ENCODE results near the gene JCAD.

Gene JCAD

DNA sequence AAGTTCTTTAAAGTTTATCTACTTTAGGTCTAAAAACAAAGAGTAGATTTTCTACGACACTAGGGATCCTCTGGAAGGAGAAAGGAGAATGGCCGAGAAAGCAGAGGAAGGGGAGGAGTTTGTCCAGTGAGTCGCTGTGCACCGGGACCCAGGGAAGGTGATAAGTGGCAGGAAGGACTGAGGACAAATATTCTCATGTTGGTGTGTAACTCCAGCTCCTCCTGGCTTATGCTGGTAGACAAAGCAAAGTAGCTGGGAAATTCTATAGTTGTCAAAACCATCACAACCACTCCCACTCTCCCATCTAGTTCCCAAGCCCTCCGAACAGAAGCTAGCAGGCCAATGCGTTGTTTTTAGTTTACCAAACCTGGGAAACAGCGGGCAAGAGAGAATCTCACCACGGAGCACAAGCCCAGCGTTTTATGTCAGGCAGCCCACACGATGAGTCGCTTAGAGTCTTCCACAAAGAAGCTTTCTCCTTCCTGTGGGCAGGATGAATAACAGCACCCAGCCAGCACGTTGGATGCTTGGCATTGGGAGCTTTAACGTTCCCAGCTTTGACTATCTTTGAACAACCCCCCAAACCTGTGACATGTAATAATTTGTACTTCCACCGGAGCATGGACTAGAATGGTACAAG, 32.9 kb upstream of the JCAD start:
- no peak for DNase-seq (ENCODE audit: extremely low read depth, insufficient read length)
- H3K36me3 ChIP-seq (ENCODE audit: control insufficient read depth, insufficient read depth, low read length), result no peaks in the 10 kb centered on the region
- H3K27me3 ChIP-seq (replicated peaks; ENCODE audit: control insufficient read depth, insufficient read depth, low read length), result no peaks in the 10 kb centered on the region; the same call in 1 of the 2 replicates
- no peak overlapping the region for H3K4me3 ChIP-seq (replicated peaks; ENCODE audit: low read depth, low read length)
- TF ChIP-seq, protein P1, sequence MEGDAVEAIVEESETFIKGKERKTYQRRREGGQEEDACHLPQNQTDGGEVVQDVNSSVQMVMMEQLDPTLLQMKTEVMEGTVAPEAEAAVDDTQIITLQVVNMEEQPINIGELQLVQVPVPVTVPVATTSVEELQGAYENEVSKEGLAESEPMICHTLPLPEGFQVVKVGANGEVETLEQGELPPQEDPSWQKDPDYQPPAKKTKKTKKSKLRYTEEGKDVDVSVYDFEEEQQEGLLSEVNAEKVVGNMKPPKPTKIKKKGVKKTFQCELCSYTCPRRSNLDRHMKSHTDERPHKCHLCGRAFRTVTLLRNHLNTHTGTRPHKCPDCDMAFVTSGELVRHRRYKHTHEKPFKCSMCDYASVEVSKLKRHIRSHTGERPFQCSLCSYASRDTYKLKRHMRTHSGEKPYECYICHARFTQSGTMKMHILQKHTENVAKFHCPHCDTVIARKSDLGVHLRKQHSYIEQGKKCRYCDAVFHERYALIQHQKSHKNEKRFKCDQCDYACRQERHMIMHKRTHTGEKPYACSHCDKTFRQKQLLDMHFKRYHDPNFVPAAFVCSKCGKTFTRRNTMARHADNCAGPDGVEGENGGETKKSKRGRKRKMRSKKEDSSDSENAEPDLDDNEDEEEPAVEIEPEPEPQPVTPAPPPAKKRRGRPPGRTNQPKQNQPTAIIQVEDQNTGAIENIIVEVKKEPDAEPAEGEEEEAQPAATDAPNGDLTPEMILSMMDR (IDR thresholded peaks at IDR 0.05; ENCODE audit: insufficient read depth, low read length, poor library complexity, severe bottlenecking), result no peak

DNA sequence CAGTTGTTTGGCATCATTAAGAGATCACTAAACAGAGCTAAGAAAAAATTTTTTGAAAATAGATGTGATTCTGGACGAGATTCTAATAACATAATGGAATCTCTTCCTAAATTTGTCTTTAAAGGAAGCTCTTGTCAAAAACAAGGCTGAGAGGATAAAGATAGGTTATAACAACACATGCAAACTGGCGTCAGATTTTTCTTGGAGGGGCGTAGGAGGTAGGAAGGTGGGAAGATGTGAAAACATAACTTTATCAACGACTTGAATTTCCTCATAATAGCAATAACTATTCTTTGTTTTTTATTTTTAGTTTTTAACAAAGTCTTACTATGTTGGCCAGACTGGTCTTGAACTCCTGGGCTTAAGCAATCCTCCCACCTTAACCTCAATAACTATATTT, 31.8 kb upstream of the JCAD start:
- Histone ChIP-seq H3K4me3 (replicated peaks; ENCODE audit: low read depth, low read length) (no peak overlapping the region), H3K36me3 (ENCODE audit: control insufficient read depth, insufficient read depth, low read length) (no peaks in the 10 kb centered on the region), H3K27me3 (replicated peaks; ENCODE audit: control insufficient read depth, insufficient read depth, low read length) (no peaks in the 10 kb centered on the region; the same call in 1 of the 2 replicates)
- no peak for DNase-seq (ENCODE audit: extremely low read depth, insufficient read length)
- TF ChIP-seq, protein P1 (IDR thresholded peaks at IDR 0.05; ENCODE audit: insufficient read depth, low read length, poor library complexity, severe bottlenecking), result no peak

DNA sequence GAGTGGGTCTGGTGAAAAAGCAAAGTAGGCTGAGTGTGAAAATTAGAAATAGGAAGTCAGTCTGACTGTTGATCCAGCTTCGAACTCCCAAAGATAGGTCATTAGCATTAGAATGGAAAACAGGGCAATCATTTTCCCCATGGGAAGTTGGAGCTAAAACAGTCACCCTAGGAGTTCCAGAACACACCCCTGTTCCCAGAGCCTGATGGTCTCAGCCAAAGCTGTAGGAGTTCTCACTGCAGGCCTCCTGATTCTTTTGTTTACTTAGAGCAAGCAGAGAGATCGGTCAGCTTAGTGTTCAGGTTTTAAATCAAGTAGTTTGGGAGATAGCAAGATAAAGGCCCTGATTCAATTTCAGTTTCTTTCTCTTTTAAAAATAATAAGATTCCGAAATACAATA, 28.8 kb upstream of the JCAD start:
- Histone ChIP-seq H3K36me3 (ENCODE audit: control insufficient read depth, insufficient read depth, low read length) (no peaks in the 10 kb centered on the region), H3K4me3 (replicated peaks; ENCODE audit: low read depth, low read length) (no peak overlapping the region), H3K27me3 (replicated peaks; ENCODE audit: control insufficient read depth, insufficient read depth, low read length) (no peaks in the 10 kb centered on the region)
- TF ChIP-seq, protein P1 (IDR thresholded peaks at IDR 0.05; ENCODE audit: insufficient read depth, low read length, poor library complexity, severe bottlenecking), result no peak
- no peak for DNase-seq (ENCODE audit: extremely low read depth, insufficient read length)

DNA sequence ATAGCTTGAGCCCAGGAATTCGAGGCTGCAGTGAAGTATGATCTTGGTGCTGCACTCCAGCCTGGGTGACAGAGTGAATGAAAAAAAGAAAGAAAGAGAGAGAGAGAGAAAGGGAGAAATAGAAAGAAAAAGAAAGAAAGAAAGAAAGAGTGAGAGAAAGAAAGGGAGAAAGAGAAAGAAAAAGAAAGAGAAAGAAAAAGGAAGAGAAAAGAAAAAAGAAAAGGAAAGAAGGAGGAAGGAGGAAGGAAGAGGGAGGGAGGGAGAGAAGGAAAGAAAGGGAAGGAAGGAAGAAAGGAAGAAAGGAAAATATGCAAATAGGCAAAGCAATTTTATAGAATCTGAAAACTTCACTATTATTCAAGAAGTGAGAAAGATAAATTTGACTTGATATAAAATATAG, 24.5 kb upstream of the JCAD start:
- no peak overlapping the region for H3K4me3 ChIP-seq (replicated peaks; ENCODE audit: low read depth, low read length)
- no peak for DNase-seq (ENCODE audit: extremely low read depth, insufficient read length)
- H3K36me3 ChIP-seq (ENCODE audit: control insufficient read depth, insufficient read depth, low read length), result no peaks in the 10 kb centered on the region
- TF ChIP-seq, protein P1 (IDR thresholded peaks at IDR 0.05; ENCODE audit: insufficient read depth, low read length, poor library complexity, severe bottlenecking), result no peak
- H3K27me3 ChIP-seq (replicated peaks; ENCODE audit: control insufficient read depth, insufficient read depth, low read length), result no peaks in the 10 kb centered on the region

DNA sequence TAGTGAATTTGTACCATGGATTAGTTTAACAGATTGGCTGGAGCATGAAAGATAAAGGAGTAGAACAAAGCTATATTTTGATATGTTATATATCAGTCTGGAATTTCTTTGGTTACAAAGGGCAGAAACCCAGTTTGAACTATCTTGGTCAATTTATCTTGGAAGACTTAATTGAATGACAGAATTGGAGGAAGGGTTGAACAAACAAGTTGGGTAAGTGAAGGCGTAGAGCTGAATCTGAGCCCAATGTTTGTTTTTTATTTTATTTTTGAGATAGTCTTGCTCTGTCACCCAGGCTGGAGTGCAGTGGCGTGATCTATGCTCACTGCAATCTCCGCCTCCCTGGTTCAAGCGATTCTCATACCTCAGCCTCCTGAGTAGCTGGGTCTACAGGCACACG, 21.8 kb upstream of the JCAD start:
- H3K4me3 ChIP-seq (replicated peaks; ENCODE audit: low read depth, low read length), result no peak overlapping the region
- H3K27me3 ChIP-seq (replicated peaks; ENCODE audit: control insufficient read depth, insufficient read depth, low read length), result no peaks in the 10 kb centered on the region; the same call in 1 of the 2 replicates
- H3K36me3 ChIP-seq (ENCODE audit: control insufficient read depth, insufficient read depth, low read length), result no peaks in the 10 kb centered on the region
- TF ChIP-seq, protein P1 (IDR thresholded peaks at IDR 0.05; ENCODE audit: insufficient read depth, low read length, poor library complexity, severe bottlenecking), result no peak
- no peak for DNase-seq (ENCODE audit: extremely low read depth, insufficient read length)

DNA sequence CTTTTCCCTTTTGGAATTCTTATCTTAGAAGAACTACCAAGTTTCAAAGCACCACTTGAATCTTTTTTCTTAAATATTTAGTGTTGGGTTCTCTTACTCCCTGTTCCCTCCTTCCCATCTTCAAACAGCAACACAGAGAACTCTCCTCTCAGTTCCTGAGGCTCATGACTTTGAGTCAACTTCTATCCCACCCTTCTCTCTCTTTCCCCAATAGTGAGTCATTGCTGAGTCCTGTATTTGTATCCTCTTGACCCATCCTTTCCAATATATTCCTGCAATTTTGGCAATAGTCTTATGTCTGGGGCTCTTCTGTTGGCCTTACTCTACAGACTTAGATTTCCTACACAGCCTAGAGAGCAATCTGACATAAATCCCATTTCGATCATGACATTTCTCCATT, 20.8 kb upstream of the JCAD start:
- TF ChIP-seq, protein P1 (IDR thresholded peaks at IDR 0.05; ENCODE audit: insufficient read depth, low read length, poor library complexity, severe bottlenecking), result no peak
- Histone ChIP-seq H3K4me3 (replicated peaks; ENCODE audit: low read depth, low read length) (no peak overlapping the region), H3K36me3 (ENCODE audit: control insufficient read depth, insufficient read depth, low read length) (no peaks in the 10 kb centered on the region), H3K27me3 (replicated peaks; ENCODE audit: control insufficient read depth, insufficient read depth, low read length) (no peaks in the 10 kb centered on the region; the same call in 1 of the 2 replicates)
- no peak for DNase-seq (ENCODE audit: extremely low read depth, insufficient read length)
